Ishikawa (cell line): ENCODE data around the gene U2AF2.

Source experiments
- CEBPB ChIP-seq: IDR thresholded peaks from 2 replicates; pipeline ENCODE4 v1.6.1; 2012
- TF ChIP-seq, protein P1 (sequence below): IDR thresholded peaks from 2 replicates; pipeline ENCODE4 v1.6.1; 2012

GRCh38 chr19:55621673-55622231 lies 33.1 kb upstream of the U2AF2 start:
- TF ChIP-seq CEBPB: no peak
- TF ChIP-seq, protein P1, sequence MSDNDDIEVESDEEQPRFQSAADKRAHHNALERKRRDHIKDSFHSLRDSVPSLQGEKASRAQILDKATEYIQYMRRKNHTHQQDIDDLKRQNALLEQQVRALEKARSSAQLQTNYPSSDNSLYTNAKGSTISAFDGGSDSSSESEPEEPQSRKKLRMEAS: no peak
